Choroid plexus epithelial cell (primary cell): Measurements from ENCODE around the gene CPNE5.

Experiments
- DNase-seq: peaks from one replicate; pipeline ENCODE4 v3.0.0-alpha.2; 2010; ENCODE audit warnings: low read depth
- H3K4me3 ChIP-seq: 2 replicates; pipeline ENCODE4 v1.5.1; 2011; ENCODE audit warnings: low read depth, mild to moderate bottlenecking, control low read depth, low read length, moderate library complexity
- CTCF ChIP-seq: conservative IDR thresholded peaks from 2 replicates; pipeline ENCODE4 v1.5.1; 2011; ENCODE audit warnings: low read depth, mild to moderate bottlenecking, control low read depth, inconsistent platforms, low read length, moderate library complexity

The CPNE5 gene

DNA sequence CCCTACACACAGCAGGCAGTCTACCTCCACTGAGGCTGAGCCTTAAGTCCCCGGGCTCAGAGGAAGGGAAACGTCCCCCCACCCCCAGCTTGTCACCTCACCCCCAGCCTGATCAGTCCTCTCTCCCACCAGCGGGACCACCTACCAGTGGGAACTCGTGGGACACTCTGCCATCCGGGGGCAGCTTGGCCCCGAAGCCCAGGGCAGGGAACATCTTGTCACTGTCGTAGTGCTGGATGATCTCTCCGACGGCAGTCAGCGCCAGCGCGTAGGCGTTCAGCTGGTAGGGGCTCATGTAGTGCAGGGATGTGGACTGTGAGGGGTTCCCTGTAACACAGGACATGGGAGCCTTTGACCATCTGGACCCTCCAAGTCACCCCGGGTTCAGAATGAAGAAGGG lies 93.0 kb downstream of the CPNE5 start:
- no peak for DNase-seq
- no peak overlapping the region for H3K4me3 ChIP-seq
- no peak for TF ChIP-seq CTCF

- no peak for DNase-seq
- no peak overlapping the region for H3K4me3 ChIP-seq
- TF ChIP-seq CTCF, result no peak
Observed at GRCh38 chr6:36745836-36746235, 93.4 kb downstream of the CPNE5 start.

DNA sequence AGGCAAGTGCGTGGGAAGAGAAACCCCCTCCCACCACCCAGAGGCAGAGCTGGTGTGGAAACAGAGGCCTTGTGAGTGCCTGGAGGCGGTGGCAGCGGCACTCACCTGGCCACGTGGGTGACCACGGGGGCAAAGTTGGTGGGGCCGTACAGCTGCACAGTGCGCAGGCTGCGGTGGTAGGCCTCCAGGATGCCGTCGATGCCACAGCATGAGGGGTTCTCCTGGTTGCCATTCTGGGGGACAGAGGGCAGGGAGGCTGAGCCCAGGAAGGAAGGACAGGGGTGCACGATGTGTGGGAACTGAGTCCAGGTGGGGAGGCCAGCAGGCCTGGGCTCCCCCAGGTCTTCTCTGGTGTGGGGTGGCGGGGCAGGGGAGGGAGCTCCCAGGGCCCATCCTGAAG lies 94.0 kb downstream of the CPNE5 start:
- no peak overlapping the region for H3K4me3 ChIP-seq
- TF ChIP-seq CTCF, result no peak
- DNase-seq, result no peak

- no peak for DNase-seq
- no peak for TF ChIP-seq CTCF
- no peak overlapping the region for H3K4me3 ChIP-seq
Observed at GRCh38 chr6:36744304-36744673, 95.0 kb downstream of the CPNE5 start.

- no peak for TF ChIP-seq CTCF
- no peak overlapping the region for H3K4me3 ChIP-seq
- no peak for DNase-seq
Observed at GRCh38 chr6:36743538-36744303, 95.5 kb downstream of the CPNE5 start.

DNA sequence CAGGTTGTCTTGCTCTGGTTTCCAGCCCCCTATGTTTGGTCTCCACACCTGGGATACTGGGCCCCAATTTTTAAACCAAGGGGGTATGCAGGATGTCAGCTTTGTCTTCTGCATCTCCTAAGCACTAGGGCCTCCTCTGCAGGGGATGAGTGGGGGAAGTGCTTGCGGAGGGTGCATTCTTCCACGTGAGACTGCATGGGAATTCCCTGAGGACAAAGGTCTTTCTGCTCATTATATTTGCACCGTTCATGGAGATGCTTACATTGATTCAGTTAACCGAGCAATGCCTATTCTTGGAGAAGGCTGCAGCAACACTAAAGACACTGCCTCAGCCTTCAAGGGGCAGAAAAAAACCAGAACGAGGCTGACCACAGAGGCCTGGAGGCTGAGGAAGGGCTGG lies 96.2 kb downstream of the CPNE5 start:
- no peak overlapping the region for H3K4me3 ChIP-seq
- TF ChIP-seq CTCF, result no peak
- no peak for DNase-seq

- no peak overlapping the region for H3K4me3 ChIP-seq
- no peak for TF ChIP-seq CTCF
- DNase-seq, result no peak
Observed at GRCh38 chr6:36742146-36742545, 97.1 kb downstream of the CPNE5 start.
